ENCODE data around the gene CACNA1I.

Gene CACNA1I

GRCh38 chr22:39617970-39618757 lies 47.6 kb downstream of the CACNA1I start:
- Histone ChIP-seq H3K27ac (ENCODE audit: low read depth, low read length) (no peak overlapping the region), H3K36me3 (ENCODE audit: insufficient read depth, low read length) (no peaks in the 10 kb centered on the region), H3K9me3 (ENCODE audit: insufficient read depth, low read depth, low read length) (no peaks in the 10 kb centered on the region), H3K27me3 (ENCODE audit: insufficient read depth, low read length) (no peaks in the 10 kb centered on the region), H3K4me3 (ENCODE audit: low read length) (no peak overlapping the region), H3K4me1 (ENCODE audit: insufficient read depth, low read length) (no peaks in the 10 kb centered on the region), H3K9ac (ENCODE audit: low read depth, low read length) (no peak overlapping the region)
- WGBS: 82% methylated on average over 11 of the region's 11 CpGs

GRCh38 chr22:39618996-39619530 lies 48.5 kb downstream of the CACNA1I start:
- 93% methylated on average over 17 of the region's 17 CpGs for WGBS
- no peak overlapping the region for H3K4me3 ChIP-seq (ENCODE audit: low read length)
- no peaks in the 10 kb centered on the region for H3K4me1 ChIP-seq (ENCODE audit: insufficient read depth, low read length)

GRCh38 chr22:39620924-39621690 lies 50.6 kb downstream of the CACNA1I start:
- no peak overlapping the region for H3K27ac ChIP-seq (ENCODE audit: low read depth, low read length)
- H3K36me3 ChIP-seq (ENCODE audit: insufficient read depth, low read length): no peaks in the 10 kb centered on the region
- no peak overlapping the region for H3K4me3 ChIP-seq (ENCODE audit: low read length)
- H3K27me3 ChIP-seq (ENCODE audit: insufficient read depth, low read length): no peaks in the 10 kb centered on the region
- WGBS: 85% methylated on average over 8 of the region's 8 CpGs
- H3K9ac ChIP-seq (ENCODE audit: low read depth, low read length): no peak overlapping the region
- peaks cover 12% of the 10 kb centered on the region for H3K4me1 ChIP-seq (ENCODE audit: insufficient read depth, low read length)
- no peaks in the 10 kb centered on the region for H3K9me3 ChIP-seq (ENCODE audit: insufficient read depth, low read depth, low read length)

More at GRCh38 chr22:39618996-39619530, 48.5 kb downstream of the CACNA1I start:
- H3K27me3 ChIP-seq (ENCODE audit: insufficient read depth, low read length): no peaks in the 10 kb centered on the region
- H3K36me3 ChIP-seq (ENCODE audit: insufficient read depth, low read length): no peaks in the 10 kb centered on the region
- no peaks in the 10 kb centered on the region for H3K9me3 ChIP-seq (ENCODE audit: insufficient read depth, low read depth, low read length)
- H3K27ac ChIP-seq (ENCODE audit: low read depth, low read length): no peak overlapping the region
- no peak overlapping the region for H3K9ac ChIP-seq (ENCODE audit: low read depth, low read length)

GRCh38 chr22:39621826-39622225 lies 51.3 kb downstream of the CACNA1I start:
- 93% methylated on average over 7 of the region's 7 CpGs for WGBS
- H3K36me3 ChIP-seq (ENCODE audit: insufficient read depth, low read length): no peaks in the 10 kb centered on the region
- no peaks in the 10 kb centered on the region for H3K9me3 ChIP-seq (ENCODE audit: insufficient read depth, low read depth, low read length)
- no peak overlapping the region for H3K9ac ChIP-seq (ENCODE audit: low read depth, low read length)
- H3K27me3 ChIP-seq (ENCODE audit: insufficient read depth, low read length): no peaks in the 10 kb centered on the region
- H3K4me3 ChIP-seq (ENCODE audit: low read length): no peak overlapping the region
- peaks cover 14% of the 10 kb centered on the region for H3K4me1 ChIP-seq (ENCODE audit: insufficient read depth, low read length)
- no peak overlapping the region for H3K27ac ChIP-seq (ENCODE audit: low read depth, low read length)

GRCh38 chr22:39622881-39623367 lies 52.4 kb downstream of the CACNA1I start:
- Histone ChIP-seq H3K27ac (ENCODE audit: low read depth, low read length) (no peak overlapping the region), H3K36me3 (ENCODE audit: insufficient read depth, low read length) (no peaks in the 10 kb centered on the region), H3K4me3 (ENCODE audit: low read length) (no peak overlapping the region), H3K9me3 (ENCODE audit: insufficient read depth, low read depth, low read length) (no peaks in the 10 kb centered on the region), H3K4me1 (ENCODE audit: insufficient read depth, low read length) (peaks cover 14% of the 10 kb centered on the region), H3K9ac (ENCODE audit: low read depth, low read length) (no peak overlapping the region), H3K27me3 (ENCODE audit: insufficient read depth, low read length) (no peaks in the 10 kb centered on the region)
- 57% methylated on average over 17 of the region's 17 CpGs for WGBS

GRCh38 chr22:39623603-39624500 lies 53.3 kb downstream of the CACNA1I start:
- no peaks in the 10 kb centered on the region for H3K36me3 ChIP-seq (ENCODE audit: insufficient read depth, low read length)
- 80% methylated on average over 28 of the region's 28 CpGs for WGBS
- H3K9me3 ChIP-seq (ENCODE audit: insufficient read depth, low read depth, low read length): no peaks in the 10 kb centered on the region
- H3K27ac ChIP-seq (ENCODE audit: low read depth, low read length): no peak overlapping the region; the same call in 1 of the 2 replicates
- H3K4me1 ChIP-seq (ENCODE audit: insufficient read depth, low read length): peaks cover 14% of the 10 kb centered on the region
- no peak overlapping the region for H3K9ac ChIP-seq (ENCODE audit: low read depth, low read length)
- no peak overlapping the region for H3K4me3 ChIP-seq (ENCODE audit: low read length)
- no peaks in the 10 kb centered on the region for H3K27me3 ChIP-seq (ENCODE audit: insufficient read depth, low read length)

GRCh38 chr22:39624501-39624821 lies 53.9 kb downstream of the CACNA1I start:
- H3K4me1 ChIP-seq (ENCODE audit: insufficient read depth, low read length): peaks cover 14% of the 10 kb centered on the region
- H3K9ac ChIP-seq (ENCODE audit: low read depth, low read length): no peak overlapping the region
- H3K27ac ChIP-seq (ENCODE audit: low read depth, low read length): no peak overlapping the region; the same call in 1 of the 2 replicates
- no peak overlapping the region for H3K4me3 ChIP-seq (ENCODE audit: low read length)
- no peaks in the 10 kb centered on the region for H3K36me3 ChIP-seq (ENCODE audit: insufficient read depth, low read length)
- no peaks in the 10 kb centered on the region for H3K9me3 ChIP-seq (ENCODE audit: insufficient read depth, low read depth, low read length)
- H3K27me3 ChIP-seq (ENCODE audit: insufficient read depth, low read length): no peaks in the 10 kb centered on the region
- WGBS: 67% methylated on average over 7 of the region's 7 CpGs

- H3K27ac ChIP-seq (ENCODE audit: low read depth, low read length): no peak overlapping the region
- H3K27me3 ChIP-seq (ENCODE audit: insufficient read depth, low read length): no peaks in the 10 kb centered on the region
- H3K36me3 ChIP-seq (ENCODE audit: insufficient read depth, low read length): no peaks in the 10 kb centered on the region
- no peak overlapping the region for H3K4me3 ChIP-seq (ENCODE audit: low read length)
- WGBS: 62% methylated on average over 22 of the region's 22 CpGs
- no peak overlapping the region for H3K9ac ChIP-seq (ENCODE audit: low read depth, low read length)
- H3K4me1 ChIP-seq (ENCODE audit: insufficient read depth, low read length): peaks cover 14% of the 10 kb centered on the region
- no peaks in the 10 kb centered on the region for H3K9me3 ChIP-seq (ENCODE audit: insufficient read depth, low read depth, low read length)
Observed at GRCh38 chr22:39625569-39626537, 55.3 kb downstream of the CACNA1I start.

GRCh38 chr22:39627208-39627607 lies 56.7 kb downstream of the CACNA1I start:
- no peaks in the 10 kb centered on the region for H3K36me3 ChIP-seq (ENCODE audit: insufficient read depth, low read length)

More at GRCh38 chr22:39627208-39627607, 56.7 kb downstream of the CACNA1I start:
- H3K27me3 ChIP-seq (ENCODE audit: insufficient read depth, low read length): no peaks in the 10 kb centered on the region
- no peak overlapping the region for H3K27ac ChIP-seq (ENCODE audit: low read depth, low read length)
- peaks cover 14% of the 10 kb centered on the region for H3K4me1 ChIP-seq (ENCODE audit: insufficient read depth, low read length)
- whole genome bisulfite sequencing: 91% methylated on average over 14 of the region's 14 CpGs
- H3K9ac ChIP-seq (ENCODE audit: low read depth, low read length): no peak overlapping the region
- no peak overlapping the region for H3K4me3 ChIP-seq (ENCODE audit: low read length)
- H3K9me3 ChIP-seq (ENCODE audit: insufficient read depth, low read depth, low read length): no peaks in the 10 kb centered on the region
